ENCODE measurements around the gene PWWP2B. TPM values are rescaled to one million over a fixed set of nuclear protein-coding genes. Genes with fewer than 3 reads are reported as not detected.

PWWP2B gene
- total and polyA plus RNA-seq, 4 donors, result 2.0 to 8.7 (median 5.2) TPM

- Histone ChIP-seq H3K27ac (ENCODE audit: low read depth in 1 of 2, low read length in 2 of 2) (no peak overlapping the region), H3K4me1 (ENCODE audit: control insufficient read depth in 1 of 2, insufficient read depth in 2 of 2, low read length in 2 of 2) (no peaks in the 10 kb centered on the region), H3K27me3 (ENCODE audit: control insufficient read depth in 1 of 2, insufficient read depth in 2 of 2, low read length in 1 of 2) (no peaks in the 10 kb centered on the region), H3K36me3 (ENCODE audit: control insufficient read depth in 1 of 2, insufficient read depth in 2 of 2, low read length in 1 of 2) (no peaks in the 10 kb centered on the region), H3K4me3 (ENCODE audit: low read length in 2 of 2) (no peak overlapping the region), H3K9me3 (ENCODE audit: control insufficient read depth, low read length) (no peaks in the 10 kb centered on the region)
- DNase-seq (peak; percentile 53 to 77), ATAC-seq (ENCODE audit: low FRiP score) (no peak)
- intact Hi-C loops (cut with DNase I), result no loop called here
- WGBS, 2 donors, result 64 to 76% methylated on average over 19 to 22 of the region's 22 CpGs
These were observed 52.2 kb downstream of the PWWP2B start for GRCh38 chr10:132449051-132449810.

GRCh38 chr10:132449811-132450181 is 52.8 kb downstream of the PWWP2B start:
- Histone ChIP-seq H3K4me1 (ENCODE audit: control insufficient read depth in 1 of 2, insufficient read depth in 2 of 2, low read length in 2 of 2) (no peaks in the 10 kb centered on the region), H3K27me3 (ENCODE audit: control insufficient read depth in 1 of 2, insufficient read depth in 2 of 2, low read length in 1 of 2) (no peaks in the 10 kb centered on the region), H3K4me3 (ENCODE audit: low read length in 2 of 2) (no peak overlapping the region), H3K36me3 (ENCODE audit: control insufficient read depth in 1 of 2, insufficient read depth in 2 of 2, low read length in 1 of 2) (no peaks in the 10 kb centered on the region), H3K27ac (ENCODE audit: low read depth in 1 of 2, low read length in 2 of 2) (no peak overlapping the region), H3K9me3 (ENCODE audit: control insufficient read depth, low read length) (no peaks in the 10 kb centered on the region)
- ATAC-seq (ENCODE audit: low FRiP score), result no peak
- DNase-seq, result peak; percentile 44 to 57
- intact Hi-C loops (cut with DNase I), result loop anchor here in 1 of 2 donors (5.0 kb wide), 1 partner anchor 227 kb away; no protein-coding TSS in a partner anchor
- WGBS, 2 donors, result 81 to 84% methylated on average over 11 of the region's 11 CpGs

GRCh38 chr10:132450466-132450824 is 53.4 kb downstream of the PWWP2B start:
- peak; percentile 47 to 73 for DNase-seq
- no peak overlapping the region for H3K27ac ChIP-seq (ENCODE audit: low read depth in 1 of 2, low read length in 2 of 2)
- intact Hi-C loops (cut with DNase I), result loop anchor here in 1 of 2 donors (5.0 kb wide), 1 partner anchor 228 kb away; no protein-coding TSS in a partner anchor
- no peaks in the 10 kb centered on the region for H3K36me3 ChIP-seq (ENCODE audit: control insufficient read depth in 1 of 2, insufficient read depth in 2 of 2, low read length in 1 of 2)
- WGBS, 2 donors, result 73 to 81% methylated on average over 9 of the region's 9 CpGs
- no peak for ATAC-seq (ENCODE audit: low FRiP score)
- no peaks in the 10 kb centered on the region for H3K27me3 ChIP-seq (ENCODE audit: control insufficient read depth in 1 of 2, insufficient read depth in 2 of 2, low read length in 1 of 2)
- H3K4me3 ChIP-seq (ENCODE audit: low read length in 2 of 2), result no peak overlapping the region
- no peaks in the 10 kb centered on the region for H3K4me1 ChIP-seq (ENCODE audit: control insufficient read depth in 1 of 2, insufficient read depth in 2 of 2, low read length in 2 of 2)
- no peaks in the 10 kb centered on the region for H3K9me3 ChIP-seq (ENCODE audit: control insufficient read depth, low read length)

GRCh38 chr10:132450825-132451505 is 54.0 kb downstream of the PWWP2B start:
- Histone ChIP-seq H3K9me3 (ENCODE audit: control insufficient read depth, low read length) (no peaks in the 10 kb centered on the region), H3K36me3 (ENCODE audit: control insufficient read depth in 1 of 2, insufficient read depth in 2 of 2, low read length in 1 of 2) (no peaks in the 10 kb centered on the region), H3K4me3 (ENCODE audit: low read length in 2 of 2) (no peak overlapping the region), H3K27me3 (ENCODE audit: control insufficient read depth in 1 of 2, insufficient read depth in 2 of 2, low read length in 1 of 2) (no peaks in the 10 kb centered on the region), H3K27ac (ENCODE audit: low read depth in 1 of 2, low read length in 2 of 2) (no peak overlapping the region), H3K4me1 (ENCODE audit: control insufficient read depth in 1 of 2, insufficient read depth in 2 of 2, low read length in 2 of 2) (no peaks in the 10 kb centered on the region)
- intact Hi-C loops (cut with DNase I), result loop anchor here in 1 of 2 donors (5.0 kb wide), 1 partner anchor 229 kb away; no protein-coding TSS in a partner anchor
- WGBS, 2 donors, result 84 to 86% methylated on average over 11 of the region's 11 CpGs
- ATAC-seq (ENCODE audit: low FRiP score) (no peak), DNase-seq (peak; percentile 41 to 73)

GRCh38 chr10:132451506-132452215 is 54.7 kb downstream of the PWWP2B start:
- Histone ChIP-seq H3K27me3 (ENCODE audit: control insufficient read depth in 1 of 2, insufficient read depth in 2 of 2, low read length in 1 of 2) (no peaks in the 10 kb centered on the region), H3K4me3 (ENCODE audit: low read length in 2 of 2) (no peak overlapping the region), H3K9me3 (ENCODE audit: control insufficient read depth, low read length) (no peaks in the 10 kb centered on the region), H3K36me3 (ENCODE audit: control insufficient read depth in 1 of 2, insufficient read depth in 2 of 2, low read length in 1 of 2) (no peaks in the 10 kb centered on the region), H3K4me1 (ENCODE audit: control insufficient read depth in 1 of 2, insufficient read depth in 2 of 2, low read length in 2 of 2) (no peaks in the 10 kb centered on the region), H3K27ac (ENCODE audit: low read depth in 1 of 2, low read length in 2 of 2) (no peak overlapping the region)
- intact Hi-C loops (cut with DNase I), result loop anchor here (2.0 to 5.0 kb wide), 4 partner anchors 57 to 229 kb away; no protein-coding TSS in a partner anchor
- 90 to 91% methylated on average over 18 of the region's 18 CpGs for WGBS, 2 donors
- ATAC-seq (ENCODE audit: low FRiP score) (no peak), DNase-seq (peak; percentile 44 to 77)

GRCh38 chr10:132452216-132452650 is 55.2 kb downstream of the PWWP2B start:
- H3K27me3 ChIP-seq (ENCODE audit: control insufficient read depth in 1 of 2, insufficient read depth in 2 of 2, low read length in 1 of 2), result no peaks in the 10 kb centered on the region
- no peaks in the 10 kb centered on the region for H3K4me1 ChIP-seq (ENCODE audit: control insufficient read depth in 1 of 2, insufficient read depth in 2 of 2, low read length in 2 of 2)
- intact Hi-C loops (cut with DNase I), result loop anchor here (2.0 to 5.0 kb wide), 4 partner anchors 57 to 230 kb away; no protein-coding TSS in a partner anchor
- H3K27ac ChIP-seq (ENCODE audit: low read depth in 1 of 2, low read length in 2 of 2), result no peak overlapping the region
- no peaks in the 10 kb centered on the region for H3K9me3 ChIP-seq (ENCODE audit: control insufficient read depth, low read length)
- peak; percentile 54 to 77 for DNase-seq
- H3K4me3 ChIP-seq (ENCODE audit: low read length in 2 of 2), result no peak overlapping the region
- 86 to 89% methylated on average over 14 of the region's 14 CpGs for WGBS, 2 donors
- H3K36me3 ChIP-seq (ENCODE audit: control insufficient read depth in 1 of 2, insufficient read depth in 2 of 2, low read length in 1 of 2), result no peaks in the 10 kb centered on the region
- peak; percentile 1 for ATAC-seq (ENCODE audit: low FRiP score)

GRCh38 chr10:132452651-132453469 is 55.9 kb downstream of the PWWP2B start:
- Histone ChIP-seq H3K36me3 (ENCODE audit: control insufficient read depth in 1 of 2, insufficient read depth in 2 of 2, low read length in 1 of 2) (no peaks in the 10 kb centered on the region), H3K4me3 (ENCODE audit: low read length in 2 of 2) (no peak overlapping the region), H3K27ac (ENCODE audit: low read depth in 1 of 2, low read length in 2 of 2) (no peak overlapping the region), H3K4me1 (ENCODE audit: control insufficient read depth in 1 of 2, insufficient read depth in 2 of 2, low read length in 2 of 2) (no peaks in the 10 kb centered on the region), H3K9me3 (ENCODE audit: control insufficient read depth, low read length) (no peaks in the 10 kb centered on the region), H3K27me3 (ENCODE audit: control insufficient read depth in 1 of 2, insufficient read depth in 2 of 2, low read length in 1 of 2) (no peaks in the 10 kb centered on the region)
- DNase-seq (peak; percentile 90 to 95), ATAC-seq (ENCODE audit: low FRiP score) (peak; percentile 90)
- intact Hi-C loops (cut with DNase I), result loop anchor here (2.0 to 5.0 kb wide), 4 partner anchors 58 to 231 kb away; no protein-coding TSS in a partner anchor
- 8 to 9% methylated on average over 45 of the region's 45 CpGs for WGBS, 2 donors

GRCh38 chr10:132453470-132453861 is 56.5 kb downstream of the PWWP2B start:
- Histone ChIP-seq H3K27ac (ENCODE audit: low read depth in 1 of 2, low read length in 2 of 2) (no peak overlapping the region), H3K36me3 (ENCODE audit: control insufficient read depth in 1 of 2, insufficient read depth in 2 of 2, low read length in 1 of 2) (no peaks in the 10 kb centered on the region), H3K4me1 (ENCODE audit: control insufficient read depth in 1 of 2, insufficient read depth in 2 of 2, low read length in 2 of 2) (no peaks in the 10 kb centered on the region), H3K4me3 (ENCODE audit: low read length in 2 of 2) (no peak overlapping the region), H3K9me3 (ENCODE audit: control insufficient read depth, low read length) (no peaks in the 10 kb centered on the region), H3K27me3 (ENCODE audit: control insufficient read depth in 1 of 2, insufficient read depth in 2 of 2, low read length in 1 of 2) (no peaks in the 10 kb centered on the region)
- intact Hi-C loops (cut with DNase I), result loop anchor here (2.0 to 5.0 kb wide), 4 partner anchors 59 to 231 kb away; no protein-coding TSS in a partner anchor
- WGBS, 2 donors, result 64 to 66% methylated on average over 15 of the region's 15 CpGs
- DNase-seq, result no peak
- no peak for ATAC-seq (ENCODE audit: low FRiP score)
